GM12892 (cell line): ENCODE measurements around the gene DAB2IP.

Experiments used
- POLR2A ChIP-seq: IDR thresholded peaks from 2 replicates; pipeline ENCODE4 v1.6.1; 2011; ENCODE audit warnings: low read depth, low read length, control low read depth
- TAF1 ChIP-seq: IDR thresholded peaks from 2 replicates; pipeline ENCODE4 v1.6.1; 2011; ENCODE audit warnings: low read depth, mild to moderate bottlenecking, control low read depth, low read length, borderline replicate concordance

- TF ChIP-seq TAF1, result no peak
- no peak for TF ChIP-seq POLR2A
Measured at GRCh38 chr9:121673576-121673975, 22.1 kb downstream of the DAB2IP start.
